Stimulated activated CD8-positive, alpha-beta memory T cell treated with anti-CD3 and anti-CD28 coated beads, Interleukin-4, amount 100 ng/mL, for 48 hours (primary cell): ENCODE data around the gene CDYL2.
"Not testable (repeated sequence)": the region's sequence is repeated elsewhere in the genome, so short reads cannot be mapped to it uniquely, and the experiment has no call there.

ENCODE experiments used
- DNase-seq: peaks from one replicate; pipeline ENCODE4 v3.0.0-alpha.2; 2020

CDYL2 gene

DNA sequence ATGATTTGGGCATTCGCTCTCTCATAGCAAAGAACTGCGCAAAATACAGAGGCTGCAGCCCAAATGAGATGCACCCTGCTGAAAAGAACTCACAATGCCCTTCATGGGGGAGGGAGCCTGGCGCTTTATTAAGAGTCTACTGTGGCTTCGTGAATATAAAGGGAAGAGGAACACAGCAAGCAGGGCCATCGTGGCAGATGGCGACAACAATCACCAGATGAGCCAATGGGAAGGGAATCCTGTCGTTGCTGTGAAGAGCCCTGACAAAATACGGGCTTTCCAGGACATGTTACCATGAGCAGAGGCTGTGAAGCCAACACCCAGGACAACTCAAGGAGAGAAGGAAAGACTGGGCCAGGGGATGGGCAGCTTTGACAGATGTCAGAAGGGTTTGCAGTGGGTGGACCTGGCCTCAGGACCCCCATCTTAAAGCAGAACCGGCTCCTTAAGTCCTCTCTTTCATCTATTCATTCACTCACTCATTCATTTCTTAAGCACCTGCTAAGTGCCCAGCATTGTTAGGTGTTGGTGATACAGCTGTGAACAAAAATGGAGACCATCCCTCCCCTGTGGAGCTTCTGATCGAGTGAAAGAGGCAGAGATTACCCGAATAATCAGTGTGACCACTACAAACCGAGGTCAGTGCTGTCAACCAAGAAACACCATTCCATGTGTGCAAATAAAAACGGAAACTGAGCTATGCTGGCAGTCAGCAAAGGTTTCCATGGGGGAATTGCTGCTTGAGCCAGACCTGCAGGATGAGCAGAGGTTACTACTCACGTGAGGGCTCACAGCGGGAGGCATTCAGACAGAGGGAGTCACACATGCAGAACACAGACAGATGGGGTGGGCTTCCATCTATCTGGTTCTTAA, 137.8 kb downstream of the CDYL2 start:
- DNase-seq = no peak

DNA sequence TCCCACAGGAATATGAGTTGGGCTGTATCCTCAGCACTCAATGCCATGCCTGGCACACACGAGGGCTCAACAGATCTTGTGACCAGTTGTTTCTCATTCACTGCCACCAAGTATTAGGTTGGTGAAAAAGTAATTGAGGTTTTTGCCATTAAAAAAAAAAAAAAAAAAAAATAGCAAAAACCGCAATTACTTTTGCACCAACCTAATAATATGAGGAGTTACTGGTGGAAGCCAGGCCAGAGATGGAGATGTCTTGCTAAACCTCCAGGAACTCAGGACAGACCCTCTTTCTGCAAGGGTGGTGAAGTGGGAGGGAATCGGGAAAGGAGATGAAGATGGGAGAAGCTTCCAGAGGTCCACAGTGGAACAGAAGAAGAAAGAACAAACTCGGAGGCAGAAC, 139.0 kb downstream of the CDYL2 start:
- DNase-seq = no peak

DNA sequence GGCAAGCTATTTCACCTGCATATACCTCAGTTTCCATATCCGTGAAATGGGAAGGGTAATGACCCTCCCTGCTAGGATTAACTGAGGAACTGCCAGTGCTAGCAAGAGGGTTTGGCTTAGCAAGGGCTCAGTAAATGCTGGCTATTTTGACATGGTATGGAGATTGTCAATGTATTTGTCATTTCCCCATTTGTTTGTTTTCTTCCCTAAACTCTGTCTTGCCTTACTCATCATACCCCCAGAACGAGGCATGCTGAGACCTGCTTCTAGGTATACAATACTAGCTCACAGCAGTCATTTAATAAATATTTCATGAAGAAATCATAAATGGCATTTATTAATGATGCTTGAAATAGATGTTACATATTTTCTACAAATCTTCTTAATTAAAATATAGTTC, 139.6 kb downstream of the CDYL2 start:
- no peak for DNase-seq

DNA sequence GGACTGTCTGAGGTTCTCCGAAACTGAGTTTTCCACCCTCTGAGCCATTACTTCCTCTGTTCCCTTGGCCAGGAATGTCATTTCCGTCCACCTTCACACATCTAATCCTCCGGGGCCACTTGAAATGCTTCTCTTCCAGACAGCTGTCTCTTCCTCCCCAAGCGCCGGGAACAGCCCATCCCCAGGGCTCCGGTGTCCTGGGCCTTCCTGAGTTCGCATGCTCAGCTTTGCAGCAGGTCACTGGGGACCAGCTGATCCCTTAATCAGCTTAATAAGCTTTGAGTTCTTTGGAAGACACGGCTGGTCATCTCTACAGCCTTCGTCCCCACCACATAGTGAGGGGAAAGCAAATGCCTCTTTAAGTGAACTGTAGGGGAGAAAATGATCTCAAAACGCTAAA, 140.2 kb downstream of the CDYL2 start:
- no peak for DNase-seq

DNA sequence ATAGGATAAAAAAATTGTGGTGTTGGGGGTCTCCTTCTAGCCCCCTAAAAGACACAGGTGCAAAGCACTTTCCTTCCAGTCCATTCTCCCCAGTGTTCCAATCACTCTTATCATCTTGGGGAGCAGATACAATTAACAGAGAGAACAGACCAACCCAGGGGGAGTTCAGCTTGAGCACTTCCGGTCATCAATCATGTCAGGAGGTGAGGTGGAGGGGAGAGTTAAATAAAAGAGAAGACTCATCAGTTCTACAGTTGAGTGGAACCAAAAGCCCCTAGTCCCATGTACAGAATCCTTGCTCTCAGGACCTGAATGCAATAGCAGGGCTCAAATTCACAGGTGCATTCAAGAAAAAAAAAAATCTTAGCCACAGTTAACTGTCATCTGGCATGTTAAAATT, 141.3 kb downstream of the CDYL2 start:
- DNase-seq = no peak

DNA sequence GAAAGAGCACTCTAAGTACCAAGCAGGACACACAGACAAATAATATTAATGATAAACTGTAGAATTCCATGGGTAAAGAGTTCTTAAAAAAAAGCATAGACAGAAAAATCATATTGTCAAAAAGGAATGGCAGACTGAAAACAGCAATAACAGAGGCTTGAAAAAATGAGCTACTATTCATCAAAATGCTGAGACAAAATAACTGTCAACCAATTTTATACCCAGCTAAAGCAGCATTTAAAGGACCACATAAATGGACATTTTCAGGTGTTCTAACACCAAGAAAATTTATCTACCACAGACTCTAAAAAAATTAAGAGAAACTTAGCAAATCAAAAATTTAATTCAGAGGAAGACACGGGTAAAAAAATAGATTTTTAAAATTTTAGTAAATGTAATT, 144.5 kb downstream of the CDYL2 start:
- DNase-seq = no peak

DNA sequence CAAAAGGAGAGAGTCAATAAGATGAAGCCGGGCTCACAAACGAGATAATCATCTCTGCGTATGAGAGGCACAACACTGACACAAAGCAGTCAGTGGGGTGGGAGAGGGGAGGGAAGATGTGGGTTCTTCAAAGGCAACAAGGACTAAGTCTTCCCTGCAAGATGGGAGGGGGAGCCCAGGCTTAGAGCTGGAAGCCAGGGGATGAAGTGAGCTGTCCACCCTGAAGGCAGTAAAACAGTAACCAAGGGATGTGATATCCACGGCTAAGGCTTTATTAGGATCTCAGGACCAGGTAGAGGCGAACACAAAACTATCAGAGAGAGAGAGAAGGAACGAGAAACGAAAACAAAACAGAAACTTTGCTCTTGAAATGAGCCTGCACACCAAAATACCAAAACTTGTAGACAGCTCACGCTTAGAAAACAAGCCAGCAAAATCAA, 147.7 kb downstream of the CDYL2 start:
- DNase-seq = peak; percentile 36

DNA sequence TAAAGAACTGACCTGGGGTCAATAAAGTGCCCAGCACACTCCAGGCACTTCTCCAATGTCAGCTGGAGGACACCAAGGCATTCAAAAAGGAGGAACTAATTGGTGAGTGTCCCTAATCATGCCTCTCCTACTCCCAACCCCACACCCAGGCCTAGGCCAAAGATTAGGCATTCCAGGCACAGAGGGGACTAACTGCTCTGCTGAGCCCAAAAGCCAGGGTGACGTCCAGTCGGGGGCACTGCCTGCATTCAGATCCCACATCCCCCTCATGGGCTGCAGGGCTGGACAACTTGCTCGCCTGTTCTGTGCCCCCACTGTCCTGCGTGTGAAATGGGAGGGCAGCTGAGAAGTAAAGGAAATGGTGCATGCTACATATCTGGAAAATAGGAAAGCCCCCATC, 148.2 kb downstream of the CDYL2 start:
- DNase-seq = no peak

DNA sequence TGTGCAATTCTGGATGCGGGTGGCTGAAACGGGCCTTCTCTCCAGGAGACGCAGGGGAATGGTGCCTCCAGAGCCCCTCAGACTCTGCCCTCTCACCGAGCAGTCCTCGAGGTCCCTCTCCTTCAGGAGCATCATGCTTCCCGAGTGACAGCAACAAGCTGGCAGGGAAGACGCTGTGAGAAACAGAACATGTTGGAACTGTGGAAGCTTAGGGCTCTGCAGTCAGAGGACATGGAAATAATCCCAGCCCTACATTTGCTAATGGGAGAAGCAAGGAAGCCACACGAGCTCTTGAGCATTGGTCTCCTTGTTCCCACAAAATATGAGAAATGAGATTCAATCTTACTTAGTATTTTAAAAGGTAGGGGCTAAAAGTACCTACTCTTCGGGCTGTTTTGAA, 148.6 kb downstream of the CDYL2 start:
- no peak for DNase-seq

DNA sequence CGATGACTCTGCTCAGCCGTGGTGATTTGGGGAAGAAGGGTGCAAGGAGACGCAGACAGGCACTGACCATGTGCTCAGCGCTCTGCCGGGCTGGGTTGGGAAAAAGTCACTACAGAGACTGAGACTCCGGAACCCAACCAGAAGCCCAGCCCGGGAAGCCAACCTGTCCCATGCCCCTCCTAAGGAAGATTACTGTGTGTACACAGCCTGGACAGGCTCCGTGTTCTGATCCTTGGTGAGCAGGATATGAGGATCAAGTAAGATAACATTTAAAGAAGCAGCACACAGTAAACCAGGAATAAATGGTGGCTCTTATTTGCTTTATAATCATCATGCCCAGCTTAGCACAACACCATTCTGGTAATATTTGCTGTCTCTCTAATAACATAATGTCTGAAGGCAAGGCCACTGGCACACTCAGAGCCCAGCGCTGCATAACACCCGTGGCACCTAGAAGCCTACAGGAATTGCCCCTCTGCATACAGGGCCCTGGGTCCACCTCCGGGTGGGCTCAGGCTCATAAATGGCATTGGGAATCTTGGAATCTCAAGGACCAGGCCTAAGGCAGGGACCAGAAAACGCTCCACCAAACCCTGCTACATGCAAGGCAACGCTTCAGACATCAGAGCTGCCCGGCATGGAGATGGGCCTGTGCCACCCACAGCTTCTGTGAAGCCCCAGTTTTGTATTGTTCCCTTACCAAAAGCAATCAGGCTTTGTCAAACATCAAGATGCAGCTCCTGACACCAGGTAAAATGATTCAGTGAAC, 150.1 kb downstream of the CDYL2 start:
- no peak for DNase-seq

DNA sequence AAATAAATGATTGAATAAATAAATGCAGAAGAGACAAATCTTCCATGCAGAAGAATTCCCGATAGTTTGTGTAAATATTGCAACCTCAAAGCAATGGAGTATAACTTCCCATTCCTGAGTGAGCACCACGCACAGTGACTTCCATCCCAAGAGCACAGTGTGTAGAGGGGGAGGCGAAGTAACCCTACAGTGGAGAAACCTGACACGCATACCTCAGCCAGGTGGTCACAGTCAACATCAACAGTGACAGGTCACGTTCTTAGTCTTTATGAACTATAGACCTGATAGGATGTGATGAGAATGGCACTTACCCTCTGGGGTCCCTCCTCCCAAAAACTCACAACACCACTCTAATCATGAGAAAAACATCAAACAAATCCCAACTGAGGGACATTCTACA, 152.0 kb downstream of the CDYL2 start:
- DNase-seq = no peak

DNA sequence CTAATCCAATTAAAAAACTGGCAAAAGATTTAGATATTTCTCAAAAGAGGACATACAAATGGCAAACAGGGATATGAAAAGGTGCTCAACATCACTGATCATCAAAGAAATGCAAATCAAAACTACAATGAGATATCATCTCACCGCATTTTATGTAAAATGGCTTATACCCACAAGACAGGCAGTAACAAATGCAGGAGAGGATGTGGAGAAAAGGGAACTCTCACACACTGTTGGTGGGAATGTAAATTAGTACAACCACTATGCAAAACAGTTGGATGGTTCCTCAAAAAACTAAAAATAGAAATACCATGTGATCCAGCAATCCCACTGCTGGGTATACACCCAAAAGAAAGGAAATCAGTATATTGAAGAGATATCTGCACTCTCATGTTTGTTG, 154.1 kb downstream of the CDYL2 start:
- DNase-seq = not testable (repeated sequence)

DNA sequence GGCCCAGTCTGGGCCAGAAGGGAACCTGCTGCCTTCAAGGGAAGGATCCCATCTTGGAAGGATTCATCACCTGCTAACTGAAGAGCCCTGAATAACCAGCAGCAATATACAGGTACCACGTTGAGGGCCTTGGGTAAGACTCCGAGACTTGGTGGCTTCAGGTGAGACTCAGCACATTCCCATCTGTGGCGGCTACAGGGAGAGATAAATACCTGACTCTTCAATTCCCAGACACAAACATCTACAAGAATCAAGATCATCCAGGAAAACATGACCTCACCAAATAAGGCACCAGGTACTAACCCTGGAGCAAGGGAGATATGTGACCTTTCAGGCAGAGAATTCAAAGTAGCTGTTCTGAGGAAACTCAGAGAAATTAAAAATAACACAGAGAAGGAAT, 164.1 kb downstream of the CDYL2 start:
- DNase-seq = no peak

DNA sequence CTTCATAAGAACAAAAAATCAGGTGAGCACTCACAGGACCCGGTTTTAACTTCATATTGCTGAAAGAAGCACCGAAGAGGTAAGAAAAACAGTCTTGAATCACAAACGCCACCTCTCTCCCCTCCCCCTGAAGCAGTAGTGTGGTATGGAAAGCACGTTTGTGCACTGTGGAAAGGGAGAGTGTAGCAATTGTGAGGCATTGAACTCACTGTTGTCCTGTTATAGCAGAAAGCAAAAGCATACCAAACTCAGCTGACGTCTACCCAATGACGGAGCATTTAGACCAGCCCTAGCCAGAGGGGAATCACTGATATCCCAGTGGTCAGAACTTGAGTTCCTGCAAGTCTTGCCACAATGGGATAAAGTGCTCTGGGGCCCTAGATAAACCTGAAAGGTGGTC, 164.8 kb downstream of the CDYL2 start:
- DNase-seq = no peak

DNA sequence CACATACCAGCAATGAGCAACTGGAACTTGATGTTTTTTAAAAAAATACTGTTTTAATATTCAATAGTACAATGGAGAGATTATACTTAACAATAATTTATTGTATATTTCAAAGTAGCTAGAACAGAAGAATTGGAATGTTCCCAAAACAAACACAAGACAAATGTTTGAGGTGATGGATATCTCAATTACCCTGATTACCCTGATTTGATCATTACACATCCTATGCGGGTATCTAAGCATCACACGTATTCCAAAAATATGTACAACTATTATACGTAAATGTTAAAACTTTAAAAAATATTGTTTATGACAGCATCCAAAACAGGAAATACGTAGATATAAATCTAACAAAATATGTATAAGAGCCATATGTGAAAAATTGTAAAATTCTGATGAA, 166.8 kb downstream of the CDYL2 start:
- no peak for DNase-seq

DNA sequence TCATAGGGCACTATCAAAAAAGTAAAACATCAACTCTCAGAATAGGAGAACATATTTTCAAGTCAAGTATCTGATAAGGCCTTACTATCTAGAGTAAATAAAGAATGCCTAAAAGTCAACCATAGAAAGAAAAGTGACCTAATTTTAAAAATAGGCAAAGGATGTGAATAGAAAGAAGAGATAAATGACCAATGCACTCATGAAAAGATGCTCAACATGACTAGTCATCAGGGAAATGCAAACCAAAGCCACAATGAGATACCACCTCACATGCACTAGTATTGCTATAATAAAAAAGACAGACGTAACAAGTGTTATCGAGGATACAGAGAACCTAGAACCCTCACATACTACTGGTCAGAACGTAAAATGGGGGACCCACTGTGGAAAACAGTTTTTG, 172.8 kb downstream of the CDYL2 start:
- DNase-seq = no peak

DNA sequence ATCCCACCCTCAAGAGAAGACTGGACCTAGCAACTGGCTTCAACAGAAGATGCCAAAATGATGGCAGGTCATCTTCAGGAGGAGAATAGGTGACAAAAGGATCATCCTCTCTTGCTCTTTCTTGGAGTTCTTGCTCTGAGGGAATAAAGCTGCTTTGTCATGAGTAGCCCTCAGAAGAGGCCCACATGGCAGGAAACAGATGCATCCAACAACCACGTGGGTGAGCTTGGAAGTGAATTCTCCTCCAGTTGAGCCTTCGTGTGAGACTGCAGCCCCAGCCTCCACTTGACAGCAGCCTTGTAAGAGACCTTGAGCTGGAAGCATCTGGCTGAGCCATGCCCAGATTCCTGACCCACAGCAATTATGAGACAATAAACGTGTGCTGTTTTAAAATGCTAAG, 176.1 kb downstream of the CDYL2 start:
- DNase-seq = no peak

DNA sequence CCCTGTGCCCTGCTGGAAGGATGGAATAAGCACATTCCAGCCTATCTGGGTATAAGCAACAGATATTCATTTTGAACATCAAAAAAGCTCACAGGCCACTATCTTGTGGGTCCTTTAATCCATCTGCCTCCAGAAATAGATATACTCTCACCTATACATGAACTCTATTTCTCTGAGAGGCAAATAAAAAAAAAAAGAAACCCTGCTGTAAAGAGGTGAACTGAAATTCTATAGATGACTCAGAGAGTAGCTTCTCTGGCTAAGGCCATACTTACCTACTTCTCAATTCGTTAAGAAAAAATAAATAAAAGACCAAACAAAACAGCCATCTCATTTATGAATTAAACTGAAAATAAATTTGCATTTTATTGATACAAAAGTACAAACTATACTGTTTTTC, 177.3 kb downstream of the CDYL2 start:
- no peak for DNase-seq

DNA sequence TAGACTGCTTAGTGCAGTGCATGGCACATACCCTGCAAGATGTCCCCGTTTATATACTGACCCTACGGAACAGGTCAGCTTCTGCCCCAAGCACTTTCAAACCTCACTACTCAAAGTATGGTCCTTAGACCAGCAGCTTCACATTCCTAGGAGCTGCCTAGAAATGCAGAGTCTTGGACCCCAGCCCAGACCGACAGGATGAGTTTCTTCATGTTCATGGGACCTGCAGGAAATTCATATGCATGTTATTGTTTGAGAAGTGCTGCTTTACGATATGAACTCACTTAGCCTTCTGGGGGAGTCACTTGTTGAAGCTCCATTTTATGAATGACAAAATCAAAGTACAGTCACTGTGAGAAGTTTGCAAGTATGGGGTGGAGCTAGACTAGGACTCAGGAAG, 181.0 kb downstream of the CDYL2 start:
- no peak for DNase-seq

DNA sequence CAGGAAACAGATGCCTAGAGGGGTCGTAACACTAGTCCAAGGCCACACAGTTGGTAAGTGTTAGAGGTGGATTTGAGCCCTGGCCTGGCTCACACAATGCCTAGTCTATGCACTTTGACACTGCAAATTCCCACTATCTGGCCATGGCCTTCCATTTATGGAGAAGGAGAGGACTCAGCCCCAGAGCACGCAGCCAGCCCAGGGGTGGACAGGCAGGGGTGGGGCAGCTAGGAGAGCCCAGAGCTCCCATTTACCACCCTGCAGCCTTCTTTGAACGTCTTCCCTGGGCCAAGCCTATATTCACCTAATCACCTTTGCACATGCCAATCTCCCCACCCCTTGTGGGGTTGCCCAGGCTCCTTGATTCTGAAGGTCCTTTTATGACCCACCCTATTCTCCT, 182.4 kb downstream of the CDYL2 start:
- DNase-seq = no peak

DNA sequence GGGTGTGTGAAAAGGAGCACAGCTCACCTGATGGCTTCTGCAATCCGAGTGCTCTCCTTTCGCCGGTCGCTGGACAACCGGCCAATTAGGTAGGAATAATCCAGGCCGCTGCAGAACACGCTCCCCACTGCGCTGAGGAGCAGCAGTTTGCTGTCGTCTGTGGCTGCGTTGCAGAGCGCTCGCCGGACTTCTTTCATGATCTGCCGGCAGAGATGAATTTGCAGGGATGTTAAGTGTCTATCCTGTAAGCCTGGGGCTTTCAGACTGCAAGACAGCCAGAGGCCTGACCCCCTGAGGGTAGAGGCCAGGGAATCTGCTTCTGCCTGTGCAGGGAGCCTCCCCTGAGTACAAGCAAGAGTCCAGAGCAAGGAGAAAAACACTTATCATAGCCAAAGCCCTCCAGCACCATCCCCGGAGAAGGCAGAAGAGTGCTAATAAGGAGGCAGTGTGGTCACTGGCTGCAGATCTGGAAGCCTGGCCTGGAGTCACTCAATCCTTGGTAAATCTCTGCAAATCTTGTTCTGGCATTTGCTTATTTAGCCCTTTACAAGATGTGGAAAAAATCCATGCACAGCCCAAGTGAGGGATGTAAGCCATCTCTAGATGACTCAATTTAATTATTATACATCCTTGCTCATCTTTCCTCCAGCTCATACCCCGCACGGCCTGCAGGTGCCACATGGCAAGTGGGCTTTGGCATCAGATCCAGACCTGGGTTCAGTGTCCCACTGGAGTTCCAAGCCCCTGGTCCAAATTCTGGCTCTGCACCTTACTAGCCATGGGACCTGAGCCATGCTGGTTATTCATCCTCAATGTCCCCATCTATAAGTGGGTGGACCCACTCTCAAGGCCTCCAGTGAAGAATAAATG, 183.4 kb downstream of the CDYL2 start:
- DNase-seq = no peak

DNA sequence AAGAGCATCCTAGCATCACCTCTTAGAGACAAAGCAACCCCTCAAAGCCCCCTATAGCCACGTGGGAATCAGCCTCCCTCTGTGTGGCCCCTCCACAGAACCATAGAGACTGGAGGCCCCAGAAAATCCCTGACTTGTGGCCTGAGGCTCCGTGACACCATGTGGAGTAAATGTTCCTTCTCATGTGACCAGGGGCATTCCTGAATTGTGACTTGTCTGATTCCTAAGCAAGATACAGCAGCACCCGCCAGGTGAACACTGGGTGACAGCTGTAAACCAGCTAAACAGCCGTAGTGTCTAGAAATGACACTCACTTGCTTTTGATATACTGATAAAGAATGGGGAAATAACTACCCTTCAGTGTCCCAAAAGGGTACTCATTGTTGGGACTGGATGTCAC, 184.6 kb downstream of the CDYL2 start:
- DNase-seq = no peak

DNA sequence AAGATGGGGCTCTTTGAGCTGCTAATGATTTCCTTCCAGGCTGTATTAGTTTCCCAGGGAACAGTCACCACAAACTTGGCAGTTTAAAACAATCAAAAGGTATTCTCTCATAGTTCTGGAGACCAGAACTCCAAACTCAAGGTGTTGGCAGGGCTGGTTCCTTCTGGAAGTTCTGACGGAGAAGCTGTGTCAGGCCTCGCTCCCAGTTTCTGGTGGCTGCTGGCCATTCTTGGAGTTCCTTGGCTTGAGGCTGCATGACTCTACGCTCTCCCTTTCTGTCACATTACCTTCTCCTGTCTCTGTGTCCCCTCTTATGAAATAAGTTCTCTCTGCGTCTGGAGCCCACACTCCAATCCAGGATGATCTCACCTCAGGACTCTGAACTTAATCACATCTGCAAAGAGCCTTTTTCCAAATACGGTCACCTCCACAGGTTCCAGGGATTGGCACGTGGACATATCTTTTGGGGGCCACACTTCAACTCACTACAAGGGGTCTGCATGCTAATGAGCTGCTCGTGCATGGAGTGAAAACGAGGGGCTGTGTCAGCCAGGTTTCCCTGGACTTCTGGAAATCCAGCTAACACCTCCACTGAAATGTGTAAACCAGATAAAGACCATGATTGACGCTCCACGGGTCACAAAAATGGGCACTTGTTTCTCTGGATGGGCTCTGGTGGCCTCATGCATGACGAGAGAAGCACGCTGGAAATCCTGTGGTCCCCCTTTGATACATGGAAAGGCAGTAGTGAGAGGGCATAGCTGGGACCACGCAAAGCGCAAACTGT, 185.3 kb downstream of the CDYL2 start:
- DNase-seq = no peak
